ENCODE results near the gene ACADM. TPM values are rescaled to one million over a fixed set of nuclear protein-coding genes. Genes with fewer than 3 reads are reported as not detected.
A peak's percentile ranks its signal among the peaks of the same experiment; 100 is the strongest.

ACADM gene
- total and polyA plus RNA-seq, 2 of the 13 experiments (the other 11 are each of a cell fraction or from before 2014, with no cell fraction given) = 43.7 to 92.2 TPM

GRCh38 chr1:75724472-75725022 is at the start of gene ACADM (continued):
- TF ChIP-seq ARID5B (CRISPR knock-in tag; IDR thresholded peaks at IDR 0.05) (peak; percentile 88), CEBPG (CRISPR knock-in tag; IDR thresholded peaks at IDR 0.05) (no peak), SMYD3 (CRISPR knock-in tag; IDR thresholded peaks at IDR 0.05) (no peak), GATA4 (IDR thresholded peaks at IDR 0.05; ENCODE audit: borderline replicate concordance, low read depth) (peak; percentile 36; the same call in 1 of the 2 replicates), KDM4B (CRISPR knock-in tag; IDR thresholded peaks at IDR 0.05) (peak; percentile 74; the same call in 1 of the 2 replicates), EHMT2 (IDR thresholded peaks at IDR 0.05; ENCODE audit: borderline replicate concordance, low read depth, low read length) (no peak), TFE3 (CRISPR knock-in tag; IDR thresholded peaks at IDR 0.05) (peak; percentile 43), JARID2 (CRISPR knock-in tag; IDR thresholded peaks at IDR 0.05; ENCODE audit: insufficient replicate concordance) (no peak), RBFOX2 (IDR thresholded peaks at IDR 0.05; ENCODE audit: low read depth, low read length) (peak; percentile 98), NFE2L2 (IDR thresholded peaks at IDR 0.05; ENCODE audit: low read length) (no peak), MTF1 (CRISPR knock-in tag; IDR thresholded peaks at IDR 0.05) (no peak), NR1H2 (CRISPR knock-in tag; IDR thresholded peaks at IDR 0.05; ENCODE audit: borderline replicate concordance, low read depth) (peak; percentile 35; the same call in 1 of the 2 replicates), ZNF24 (IDR thresholded peaks at IDR 0.05) (no peak), BCL3 (CRISPR knock-in tag; IDR thresholded peaks at IDR 0.05) (no peak), TOE1 (CRISPR knock-in tag; IDR thresholded peaks at IDR 0.05) (no peak), ZNF333 (CRISPR knock-in tag; IDR thresholded peaks at IDR 0.05; ENCODE audit: borderline replicate concordance) (no peak), ZNF674 (CRISPR knock-in tag; IDR thresholded peaks at IDR 0.05; ENCODE audit: low read depth) (no peak), MXD4 (CRISPR knock-in tag; IDR thresholded peaks at IDR 0.05) (peak; percentile 46; the same call in 1 of the 2 replicates), KDM5A (IDR thresholded peaks at IDR 0.05; ENCODE audit: borderline replicate concordance, low read length) (0 out of 2 replicates have a peak, but pooled peaks have one; percentile 14), ELF4 (CRISPR knock-in tag; IDR thresholded peaks at IDR 0.05; ENCODE audit: borderline replicate concordance) (no peak), ZNF816 (CRISPR knock-in tag; IDR thresholded peaks at IDR 0.05; ENCODE audit: borderline replicate concordance) (peak; percentile 73; the same call in 1 of the 2 replicates), NR3C1 (CRISPR knock-in tag; IDR thresholded peaks at IDR 0.05) (no peak), IKZF1 (IDR thresholded peaks at IDR 0.05) (no peak), PAX8 (CRISPR knock-in tag; IDR thresholded peaks at IDR 0.05; ENCODE audit: borderline replicate concordance) (no peak)
